H1 (cell line): Measurements from ENCODE around the gene DNAH1. TPM values are rescaled to one million over a fixed set of nuclear protein-coding genes. Genes with fewer than 3 reads are reported as not detected.

Source experiments
- CTCF ChIA-PET: fragments of 300-600 bp; sonication (Branson Sonifier 250); formaldehyde crosslinking; loops from one replicate; lab custom pipeline; 2021; ENCODE audit not compliant: partially characterized antibody; lab: Charles Lee
- POLR2A ChIA-PET: fragments of 300-600 bp; sonication (Branson Sonifier 250); formaldehyde crosslinking; loops from one replicate; lab custom pipeline; 2021; ENCODE audit warnings: inconsistent platforms; ENCODE audit not compliant: partially characterized antibody; lab: Charles Lee
- DNase-seq, 2 experiments: peaks; one replicate each; pipeline versions ENCODE4 v3.0.0 to v3.0.0-alpha.2; 2010 to 2022; ENCODE audit warnings: low spot score in 2 of 2, low read depth in 1 of 2, mixed read lengths in 1 of 2
- FAIRE-seq: peaks from 2 replicates; lab custom pipeline; 2011; peaks lifted over from hg19 to GRCh38; lab: Jason Lieb, UNC
- H2AFZ ChIP-seq: 2 replicates; pipeline ENCODE4 v1.8.1; 2012; ENCODE audit warnings: low read length, inconsistent platforms
- H2AK5ac ChIP-seq: 2 replicates; pipeline ENCODE4 v1.6.1; 2013; ENCODE audit warnings: low read depth, low read length
- H2BK120ac ChIP-seq: replicated peaks from 2 replicates; pipeline ENCODE3; 2013; ENCODE audit warnings: low read depth, low read length, inconsistent platforms
- H2BK12ac ChIP-seq: 2 replicates; pipeline ENCODE4 v1.6.1; 2013; ENCODE audit warnings: low read depth, low read length
- H2BK15ac ChIP-seq: 2 replicates; pipeline ENCODE4 v1.6.1; 2013; ENCODE audit warnings: low read length
- H2BK20ac ChIP-seq: 2 replicates; pipeline ENCODE4 v1.6.1; 2013; ENCODE audit warnings: low read length
- H2BK5ac ChIP-seq: 2 replicates; pipeline ENCODE4 v1.6.1; 2013; ENCODE audit warnings: low read depth, low read length
- H3K14ac ChIP-seq: 2 replicates; pipeline ENCODE4 v1.6.1; 2013; ENCODE audit warnings: inconsistent platforms; ENCODE audit not compliant: insufficient read length
- H3K18ac ChIP-seq: 2 replicates; pipeline ENCODE4 v1.6.1; 2013; ENCODE audit warnings: low read length; ENCODE audit errors: extremely low read depth
- H3K23ac ChIP-seq: 2 replicates; pipeline ENCODE4 v1.6.1; 2013; ENCODE audit warnings: inconsistent platforms; ENCODE audit not compliant: insufficient read length
- H3K23me2 ChIP-seq: 2 replicates; pipeline ENCODE4 v1.6.1; 2013; ENCODE audit warnings: low read depth, low read length
- H3K27ac ChIP-seq: 2 replicates; pipeline ENCODE4 v1.6.1; 2011; ENCODE audit warnings: low read depth, low read length, inconsistent platforms
- H3K27me3 ChIP-seq, 4 experiments: replicated peaks in 1 of 4; 1 replicate in 1 of 4; 2 replicates in 3 of 4; pipeline versions ENCODE4 v1.6.1 to v1.8.1; 2011 to 2013; ENCODE audit warnings: low read length in 3 of 4, mild to moderate bottlenecking in 3 of 4, inconsistent platforms in 2 of 4, mixed read lengths in 2 of 4, moderate library complexity in 1 of 4; ENCODE audit not compliant: control insufficient read depth in 3 of 4, insufficient read depth in 3 of 4; ENCODE audit errors: extremely low read depth in 1 of 4
- H3K36me3 ChIP-seq, 4 experiments: 2 replicates each; pipeline versions ENCODE4 v1.6.1 to v1.8.1; 2011 to 2013; ENCODE audit warnings: mild to moderate bottlenecking in 4 of 4, low read length in 3 of 4, moderate library complexity in 2 of 4, control low read depth in 1 of 4, inconsistent platforms in 1 of 4; ENCODE audit not compliant: insufficient read depth in 4 of 4, control insufficient read depth in 2 of 4
- H3K4ac ChIP-seq: replicated peaks from 2 replicates; pipeline ENCODE3; 2013; ENCODE audit warnings: low read length, low read depth, mixed read lengths, inconsistent platforms; ENCODE audit not compliant: insufficient read length
- H3K4me1 ChIP-seq, 4 experiments: replicated peaks in 1 of 4; 1 replicate in 1 of 4; 2 replicates in 3 of 4; pipeline versions ENCODE4 v1.6.1 to v1.8.1; 2011 to 2013; ENCODE audit warnings: low read length in 3 of 4, inconsistent platforms in 2 of 4, mixed read lengths in 1 of 4; ENCODE audit not compliant: insufficient read depth in 4 of 4, control insufficient read depth in 3 of 4
- H3K4me2 ChIP-seq, 2 experiments: 2 replicates each; pipeline versions ENCODE4 v1.6.1 to v1.8.1; 2011 to 2013; ENCODE audit warnings: low read depth in 2 of 2, low read length in 2 of 2, control low read depth in 1 of 2, inconsistent platforms in 1 of 2, mild to moderate bottlenecking in 1 of 2; ENCODE audit not compliant: insufficient read depth in 1 of 2
- H3K4me3 ChIP-seq, 4 experiments: fragments of 200-600, 300-600 bp in 1 of 4; sonication (generic), shearing (Covaris generic), sonication (Bioruptor Twin) in 1 of 4; 2 replicates each; pipeline versions ENCODE4 v1.5.1 to v1.8.1; 2011 to 2016; ENCODE audit warnings: low read length in 4 of 4, low read depth in 3 of 4, control low read depth in 2 of 4, inconsistent platforms in 2 of 4, mild to moderate bottlenecking in 2 of 4, mixed read lengths in 1 of 4, moderate library complexity in 1 of 4; ENCODE audit not compliant: insufficient read depth in 2 of 4; ENCODE audit errors: extremely low read depth in 1 of 4
- H3K56ac ChIP-seq: replicated peaks from 2 replicates; pipeline ENCODE3; 2013; ENCODE audit warnings: low read depth, mild to moderate bottlenecking, mixed read lengths, low read length, inconsistent platforms; ENCODE audit not compliant: insufficient read length
- H3K79me1 ChIP-seq: 2 replicates; pipeline ENCODE4 v1.6.1; 2013; ENCODE audit warnings: low read depth, low read length, control low read depth
- H3K79me2 ChIP-seq, 2 experiments: 2 replicates each; pipeline versions ENCODE4 v1.6.1 to v1.8.1; 2012 to 2013; ENCODE audit warnings: low read length in 2 of 2, mild to moderate bottlenecking in 2 of 2, inconsistent platforms in 1 of 2; ENCODE audit not compliant: insufficient read depth in 2 of 2, control insufficient read depth in 1 of 2
- H3K9ac ChIP-seq, 4 experiments: replicated peaks in 1 of 4; 1 replicate in 1 of 4; 2 replicates in 3 of 4; pipeline versions ENCODE4 v1.6.1 to v1.8.1; 2011 to 2013; ENCODE audit warnings: low read depth in 3 of 4, low read length in 3 of 4, control low read depth in 2 of 4, mild to moderate bottlenecking in 2 of 4, moderate library complexity in 2 of 4, inconsistent platforms in 1 of 4; ENCODE audit errors: extremely low read depth in 1 of 4
- H3K9me3 ChIP-seq, 2 experiments: 2 replicates each; pipeline versions ENCODE4 v1.6.1 to v1.8.1; 2012 to 2013; ENCODE audit warnings: mild to moderate bottlenecking in 2 of 2, moderate library complexity in 2 of 2, control low read depth in 1 of 2, inconsistent platforms in 1 of 2, low read depth in 1 of 2, low read length in 1 of 2, mixed read lengths in 1 of 2; ENCODE audit not compliant: insufficient read depth in 2 of 2
- H4K20me1 ChIP-seq, 2 experiments: replicated peaks in 1 of 2; 2 replicates each; pipeline versions ENCODE3 to v1.8.1; 2011 to 2013; ENCODE audit warnings: inconsistent platforms in 2 of 2, low read length in 2 of 2, mild to moderate bottlenecking in 1 of 2; ENCODE audit not compliant: insufficient read depth in 2 of 2, control insufficient read depth in 1 of 2
- H4K5ac ChIP-seq: 2 replicates; pipeline ENCODE4 v1.6.1; 2013; ENCODE audit warnings: low read length, low read depth, mixed read lengths, inconsistent platforms; ENCODE audit not compliant: insufficient read length
- H4K8ac ChIP-seq: 2 replicates; pipeline ENCODE4 v1.8.0; 2013; ENCODE audit warnings: mild to moderate bottlenecking, moderate library complexity, low read length, inconsistent platforms; ENCODE audit not compliant: insufficient read depth; ENCODE audit errors: extremely low read depth
- H4K91ac ChIP-seq: replicated peaks from 2 replicates; pipeline ENCODE3; 2013; ENCODE audit warnings: low read length, mixed read lengths, inconsistent platforms; ENCODE audit not compliant: insufficient read length
- HDAC2 ChIP-seq, 2 experiments: fragments of 300-600 bp in 1 of 2; sonication (generic) in 1 of 2; IDR thresholded peaks; 2 replicates each; pipeline ENCODE4 v1.6.1; 2011 to 2012; ENCODE audit warnings: low read depth in 2 of 2, low read length in 2 of 2, mild to moderate bottlenecking in 2 of 2, moderate library complexity in 2 of 2, borderline replicate concordance in 1 of 2, inconsistent platforms in 1 of 2
- JUND ChIP-seq: IDR thresholded peaks from 2 replicates; pipeline ENCODE4 v1.6.1; 2011; ENCODE audit warnings: mild to moderate bottlenecking, improper control_type of control experiment, low read length
- KDM4A ChIP-seq: IDR thresholded peaks from one replicate; pipeline ENCODE4 v1.7.1; 2012; ENCODE audit warnings: low read depth, mild to moderate bottlenecking, moderate library complexity, low read length, inconsistent platforms; ENCODE audit not compliant: severe bottlenecking
- MAFK ChIP-seq: IDR thresholded peaks from 2 replicates; pipeline ENCODE4 v1.6.1; 2012; ENCODE audit warnings: low read depth, mild to moderate bottlenecking, improper control_type of control experiment, low read length
- MAX ChIP-seq: IDR thresholded peaks from 2 replicates; pipeline ENCODE4 v1.6.1; 2012; ENCODE audit warnings: inconsistent platforms
- PHF8 ChIP-seq: fragments of 200-600 bp; sonication (generic); conservative IDR thresholded peaks from 2 replicates; pipeline ENCODE4 v1.7.1; 2012; ENCODE audit warnings: low read depth, mild to moderate bottlenecking, inconsistent platforms, low read length, moderate library complexity
- POLR2A ChIP-seq, 2 experiments: IDR thresholded peaks; 1 replicate in 1 of 2; 2 replicates in 1 of 2; pipeline ENCODE4 v1.6.1; 2011; ENCODE audit warnings: low read depth in 2 of 2, low read length in 2 of 2, mild to moderate bottlenecking in 2 of 2; ENCODE audit errors: control extremely low read depth in 1 of 2
- POLR2AphosphoS5 ChIP-seq: IDR thresholded peaks from 2 replicates; pipeline ENCODE4 v1.6.1; 2011; ENCODE audit warnings: low read depth, low read length
- POU5F1 ChIP-seq: IDR thresholded peaks from 2 replicates; pipeline ENCODE4 v1.6.1; 2011; ENCODE audit warnings: low read depth, mild to moderate bottlenecking, low read length, moderate library complexity
- RNF2 ChIP-seq: fragments of 200-900, 300-1000 bp; sonication (generic); IDR thresholded peaks from 2 replicates; pipeline ENCODE4 v1.7.1; 2016; ENCODE audit warnings: borderline replicate concordance, low read depth, mild to moderate bottlenecking, antibody characterized with exemption, low read length; ENCODE audit not compliant: poor library complexity, severe bottlenecking; ENCODE audit errors: missing control alignments
- SIRT6 ChIP-seq: IDR thresholded peaks from one replicate; pipeline ENCODE4 v1.7.1; 2012; ENCODE audit warnings: low read length, inconsistent platforms
- USF2 ChIP-seq: IDR thresholded peaks from 2 replicates; pipeline ENCODE4 v1.6.1; 2011; ENCODE audit warnings: low read length, improper control_type of control experiment
- YY1 ChIP-seq: IDR thresholded peaks from 2 replicates; pipeline ENCODE4 v1.6.1; 2011; ENCODE audit warnings: low read depth, mild to moderate bottlenecking, low read length
- WGBS, 2 experiments: shearing (Covaris generic) in 1 of 2; methylation state at CpG; one replicate each; pipeline versions ENCODE4 v1.1.6 to v1.1.7; 2013 to 2015; ENCODE audit warnings: low lambda C conversion rate in 2 of 2, mixed read lengths in 2 of 2, inconsistent platforms in 1 of 2, low coverage in 1 of 2, missing lambda C conversion rate in 1 of 2; ENCODE audit not compliant: insufficient replicate concordance in 2 of 2, insufficient coverage in 1 of 2, insufficient read length in 1 of 2; ENCODE audit errors: extremely low coverage in 1 of 2, missing lambda C conversion rate in 1 of 2; 5-methylcytosine and 5-hydroxymethylcytosine counted together
- polyA plus RNA-seq, 7 experiments: library from polyadenylated mRNA; depleted of rRNA in 3 of 7; stranded (reverse) in 5 of 7; unstranded in 2 of 7; fragments of >200 nt in 5 of 7; fragments of 200-250 nt in 2 of 7; gene quantifications; 1 replicate in 5 of 7; 2 replicates in 1 of 7; 4 replicates in 1 of 7; pipeline versions ENCODE4 v1.2.1 to v1.2.3, GENCODE V29; 2011 to 2013; ENCODE audit warnings: missing spikeins in 2 of 7, mixed read lengths in 2 of 7
- total RNA-seq: library from RNA; stranded (reverse); fragmentation: NEBNext Ultra II Directional; extraction: Animal tissue kit (Norgen Biotek cat#: 25700); gene quantifications from 2 replicates; pipeline ENCODE4 v1.2.1, GENCODE V29; 2021

The DNAH1 gene
- total and polyA plus RNA-seq, 2 of the 8 experiments (the other 6 are each of a cell fraction or from before 2014, with no cell fraction given), result 1.0 to 1.5 TPM

GRCh38 chr3:52339612-52340011, 23.5 kb downstream of the DNAH1 start:
- H4K8ac ChIP-seq, result no peak overlapping the region
- no peak overlapping the region for H4K5ac ChIP-seq
- no peaks in the 10 kb centered on the region for H3K9me3 ChIP-seq
- H2BK12ac ChIP-seq, result no peak overlapping the region
- 12% methylated on average over 3 of the region's 3 CpGs; no CpG with 5 or more reads in 1 of the 2 experiments for WGBS, 2 experiments
- H3K14ac ChIP-seq, result no peak overlapping the region
- DNase-seq (no peak), FAIRE-seq (peak; percentile 78)
- H3K23ac ChIP-seq, result no peak overlapping the region
- H3K27me3 ChIP-seq, result no peaks in the 10 kb centered on the region
- CTCF ChIA-PET, result interaction anchor here (0.6 to 11.9 kb wide), 50 partner anchors 11 to 1102 kb away, joined by 3 to 165 read pairs (median 5); partner anchors contain the start of genes DNAH1, GLYCTK, PPM1M and TLR9
- no peaks in the 10 kb centered on the region for H3K79me1 ChIP-seq
- H3K79me2 ChIP-seq, result no peaks in the 10 kb centered on the region
- no peak overlapping the region for H2BK5ac ChIP-seq
- H3K23me2 ChIP-seq, result no peaks in the 10 kb centered on the region
- no peak overlapping the region for H3K27ac ChIP-seq
- no peak overlapping the region for H3K9ac ChIP-seq
- H4K91ac ChIP-seq, result no peak overlapping the region
- no peaks in the 10 kb centered on the region for H3K36me3 ChIP-seq
- H3K4me3 ChIP-seq, result no peak overlapping the region
- no peak overlapping the region for H2AK5ac ChIP-seq
- H2BK15ac ChIP-seq, result no peak overlapping the region
- H3K4me2 ChIP-seq, result no peak overlapping the region
- no peaks in the 10 kb centered on the region for H3K4me1 ChIP-seq
- H3K18ac ChIP-seq, result no peak overlapping the region
- H2AFZ ChIP-seq, result 0 out of 2 replicates have a peak overlapping the region, but pooled peaks have one; percentile 82
- no peak overlapping the region for H3K56ac ChIP-seq
- H2BK120ac ChIP-seq, result no peak overlapping the region
- POLR2A ChIA-PET, result interaction anchor here (0.6 to 1.7 kb wide), 11 partner anchors 10 to 346 kb away, joined by 3 to 6 read pairs (median 3); partner anchors contain the start of gene WDR82
- no peak overlapping the region for H2BK20ac ChIP-seq
- H4K20me1 ChIP-seq, result no peaks in the 10 kb centered on the region
- H3K4ac ChIP-seq, result no peak overlapping the region
- TF ChIP-seq RNF2, result no peak
- TF ChIP-seq USF2, result no peak
- TF ChIP-seq MAFK, result no peak
- TF ChIP-seq POLR2A (IDR thresholded peaks at IDR 0.05; ENCODE audit: control extremely low read depth in 1 of 2, low read depth in 2 of 2, low read length in 2 of 2), result no peak
- TF ChIP-seq HDAC2 (IDR thresholded peaks at IDR 0.05; ENCODE audit: borderline replicate concordance in 1 of 2, low read depth in 2 of 2, low read length in 2 of 2), result no peak
- no peak for TF ChIP-seq POU5F1
- no peak for TF ChIP-seq POLR2AphosphoS5
- no peak for TF ChIP-seq KDM4A
- TF ChIP-seq MAX, result peak; percentile 75
- TF ChIP-seq JUND, result no peak
- no peak for TF ChIP-seq YY1
- TF ChIP-seq SIRT6, result no peak
- TF ChIP-seq PHF8, result no peak
